Neuronal stem cell (in vitro differentiated cells): ENCODE results near the gene UTF1.

Experiments used
- DNase-seq: peaks from one replicate; pipeline ENCODE4 v3.0.0-alpha.2; 2013; ENCODE audit warnings: low spot score
- H2AFZ ChIP-seq: one replicate; pipeline ENCODE4 v1.6.1; 2013; ENCODE audit warnings: mild to moderate bottlenecking, low read length, inconsistent platforms
- H2AK5ac ChIP-seq: 2 replicates; pipeline ENCODE4 v1.6.1; 2013; ENCODE audit warnings: low read depth, mild to moderate bottlenecking, inconsistent platforms, low read length, moderate library complexity, mixed read lengths
- H2BK120ac ChIP-seq: 2 replicates; pipeline ENCODE4 v1.6.1; 2013; ENCODE audit warnings: low read depth, mild to moderate bottlenecking, inconsistent platforms, low read length, moderate library complexity, mixed read lengths
- H2BK12ac ChIP-seq: one replicate; pipeline ENCODE4 v1.6.1; 2013; ENCODE audit warnings: low read length, inconsistent platforms
- H2BK15ac ChIP-seq: 2 replicates; pipeline ENCODE4 v1.6.1; 2013; ENCODE audit warnings: mild to moderate bottlenecking, low read length, inconsistent platforms, mixed read lengths
- H2BK5ac ChIP-seq: one replicate; pipeline ENCODE4 v1.6.1; 2013; ENCODE audit warnings: inconsistent platforms, mild to moderate bottlenecking, low read length, moderate library complexity
- H3K14ac ChIP-seq: one replicate; pipeline ENCODE4 v1.6.1; 2013; ENCODE audit warnings: low read length, inconsistent platforms
- H3K18ac ChIP-seq: 2 replicates; pipeline ENCODE4 v1.6.1; 2013; ENCODE audit warnings: low read length, inconsistent platforms
- H3K23ac ChIP-seq: 2 replicates; pipeline ENCODE4 v1.6.1; 2013; ENCODE audit warnings: low read depth, mild to moderate bottlenecking, mixed read lengths, low read length, inconsistent platforms; ENCODE audit not compliant: poor library complexity
- H3K27ac ChIP-seq: replicated peaks from 3 replicates; pipeline ENCODE4 v1.5.1; 2013; ENCODE audit warnings: low read length, inconsistent platforms
- H3K27me3 ChIP-seq, 3 experiments: 2 replicates each; pipeline ENCODE4 v1.6.1; 2013; ENCODE audit warnings: low read length in 3 of 3, mild to moderate bottlenecking in 2 of 3, inconsistent platforms in 1 of 3, low read depth in 1 of 3, mixed read lengths in 1 of 3, moderate library complexity in 1 of 3; ENCODE audit not compliant: control insufficient read depth in 3 of 3, insufficient read depth in 3 of 3
- H3K36me3 ChIP-seq, 2 donors: replicated peaks in 1 of 2; 2 replicates each; pipeline ENCODE4 v1.6.1; 2013; ENCODE audit warnings: low read length in 2 of 2; ENCODE audit not compliant: control insufficient read depth in 2 of 2, insufficient read depth in 2 of 2
- H3K4ac ChIP-seq: 2 replicates; pipeline ENCODE4 v1.6.1; 2013; ENCODE audit warnings: inconsistent platforms, mild to moderate bottlenecking, low read length, moderate library complexity
- H3K4me1 ChIP-seq, 2 donors: 1 replicate in 1 of 2; 2 replicates in 1 of 2; pipeline ENCODE4 v1.6.1; 2013; ENCODE audit warnings: low read length in 2 of 2, low read depth in 1 of 2; ENCODE audit not compliant: control insufficient read depth in 2 of 2, insufficient read depth in 1 of 2
- H3K4me2 ChIP-seq: one replicate; pipeline ENCODE4 v1.6.1; 2013; ENCODE audit warnings: mild to moderate bottlenecking, low read length, inconsistent platforms; ENCODE audit not compliant: insufficient read depth, poor library complexity, severe bottlenecking
- H3K4me3 ChIP-seq, 2 donors: 2 replicates each; pipeline ENCODE4 v1.5.1; 2013; ENCODE audit warnings: low read length in 2 of 2, mild to moderate bottlenecking in 2 of 2, inconsistent platforms in 1 of 2, moderate library complexity in 1 of 2
- H3K79me1 ChIP-seq: one replicate; pipeline ENCODE4 v1.6.1; 2013; ENCODE audit warnings: low read depth, mild to moderate bottlenecking, inconsistent platforms, low read length, moderate library complexity
- H3K9ac ChIP-seq: one replicate; pipeline ENCODE4 v1.6.1; 2013; ENCODE audit warnings: mild to moderate bottlenecking, low read depth, low read length, inconsistent platforms; ENCODE audit not compliant: poor library complexity
- H3K9me3 ChIP-seq, 2 donors: replicated peaks in 1 of 2; 2 replicates each; pipeline versions ENCODE3 to v1.6.1; 2013; ENCODE audit warnings: low read length in 2 of 2, mild to moderate bottlenecking in 2 of 2, inconsistent platforms in 1 of 2, low read depth in 1 of 2, mixed read lengths in 1 of 2, moderate library complexity in 1 of 2; ENCODE audit not compliant: control insufficient read depth in 2 of 2, insufficient read depth in 1 of 2
- H4K8ac ChIP-seq: one replicate; pipeline ENCODE4 v1.6.1; 2013; ENCODE audit warnings: low read depth, mild to moderate bottlenecking, inconsistent platforms, low read length, moderate library complexity
- H4K91ac ChIP-seq: one replicate; pipeline ENCODE4 v1.6.1; 2013; ENCODE audit warnings: low read length, low read depth, mild to moderate bottlenecking, inconsistent platforms; ENCODE audit not compliant: poor library complexity
- WGBS, 2 donors: extraction: QIAGEN DNeasy Blood & Tissue Kit; methylation state at CpG; one replicate each; pipeline ENCODE4 v1.1.7; 2013; ENCODE audit warnings: missing lambda C conversion rate in 2 of 2, mixed read lengths in 1 of 2; ENCODE audit not compliant: insufficient read length in 2 of 2, insufficient replicate concordance in 1 of 2; ENCODE audit errors: extremely low coverage in 2 of 2; 5-methylcytosine and 5-hydroxymethylcytosine counted together

The UTF1 gene

GRCh38 chr10:133187906-133188681 lies 41.9 kb upstream of the UTF1 start:
- Histone ChIP-seq H3K9me3 (peaks cover 0 to 12% of the 10 kb centered on the region in 2 donors), H3K4ac (no peak overlapping the region), H3K27me3 (peaks cover 0 to 2% (median 0%) of the 10 kb centered on the region in 3 experiments), H2BK5ac (peak overlapping the region; percentile 53), H2AK5ac (peak overlapping the region; percentile 70), H2AFZ (no peak overlapping the region), H2BK120ac (no peak overlapping the region), H2BK12ac (no peak overlapping the region), H3K4me3 (peak overlapping the region in 1 of 2 donors; percentile 44), H3K18ac (peak overlapping the region; percentile 83), H3K79me1 (peaks cover 11% of the 10 kb centered on the region), H2BK15ac (no peak overlapping the region), H3K36me3 (peaks cover 0 to 10% of the 10 kb centered on the region in 2 donors), H3K14ac (no peak overlapping the region), H3K23ac (peak overlapping the region; percentile 80), H3K27ac (no peak overlapping the region), H4K8ac (peak overlapping the region; percentile 72), H3K9ac (peak overlapping the region; percentile 30), H3K4me2 (no peak overlapping the region), H4K91ac (no peak overlapping the region), H3K4me1 (peaks cover 5% of the 10 kb centered on the region in 2 donors)
- DNase-seq = no peak
- WGBS, 2 donors = no CpG with 5 or more reads among the region's 38 CpGs

DNA sequence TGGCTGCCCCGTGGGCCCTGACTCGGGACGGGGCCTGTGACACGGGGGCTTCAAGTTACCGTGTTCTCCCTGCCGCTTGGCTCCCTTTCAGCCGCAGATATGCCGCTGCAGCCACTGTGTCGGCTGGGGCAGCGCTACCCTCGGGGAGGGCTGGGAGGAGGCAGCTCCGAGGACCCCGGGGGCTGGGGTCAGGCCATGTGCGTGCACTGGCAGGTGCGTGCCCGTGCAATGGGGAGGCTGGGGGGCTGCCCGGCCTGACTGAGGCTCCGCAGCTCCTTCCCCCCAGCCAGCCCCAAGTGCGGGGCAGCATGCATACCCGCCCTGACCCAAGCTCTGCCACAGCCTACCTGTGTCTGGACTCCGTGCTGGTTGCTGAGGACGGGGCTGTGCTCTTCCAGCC lies 40.8 kb upstream of the UTF1 start:
- Histone ChIP-seq H4K91ac (no peak overlapping the region), H3K27ac (no peak overlapping the region), H3K9ac (no peak overlapping the region), H3K9me3 (peaks cover under 1 to 8% of the 10 kb centered on the region in 2 donors), H2BK12ac (no peak overlapping the region), H3K18ac (peak overlapping the region; percentile 80), H3K23ac (no peak overlapping the region), H2BK15ac (no peak overlapping the region), H3K4me3 (no peak overlapping the region), H3K14ac (peak overlapping the region; percentile 56), H2AFZ (no peak overlapping the region), H3K27me3 (peaks cover 0 to 8% (median 0%) of the 10 kb centered on the region in 3 experiments), H3K36me3 (peaks cover 0 to 5% of the 10 kb centered on the region in 2 donors), H3K4ac (no peak overlapping the region), H4K8ac (peak overlapping the region; percentile 72), H3K4me2 (no peak overlapping the region), H3K4me1 (peaks cover 5% of the 10 kb centered on the region in 2 donors), H3K79me1 (peaks cover 11% of the 10 kb centered on the region), H2BK5ac (peak overlapping the region; percentile 39), H2BK120ac (no peak overlapping the region), H2AK5ac (peak overlapping the region; percentile 43)
- no CpG with 5 or more reads among the region's 22 CpGs for WGBS, 2 donors
- DNase-seq = no peak

DNA sequence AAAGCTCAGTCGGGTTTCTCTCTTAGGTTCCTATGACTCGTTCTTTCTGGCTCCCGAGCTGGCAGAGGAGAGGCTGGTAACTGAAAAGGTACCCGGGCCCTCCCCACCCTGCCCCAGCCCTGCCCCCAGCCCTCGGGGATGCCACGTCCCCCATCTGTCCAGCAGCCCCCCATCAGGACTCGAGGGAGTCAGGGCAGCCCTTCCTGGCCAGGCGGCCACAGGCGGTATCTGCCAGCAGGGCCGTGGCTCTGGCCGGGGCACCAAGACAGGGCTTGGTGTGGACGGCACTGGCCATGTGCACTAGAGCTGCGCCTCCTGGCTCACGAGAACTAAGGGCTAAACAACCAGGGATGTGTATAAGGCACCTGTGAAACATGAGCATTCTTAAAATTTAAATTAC lies 40.3 kb upstream of the UTF1 start:
- no peak overlapping the region for H3K23ac ChIP-seq
- H2BK120ac ChIP-seq = no peak overlapping the region
- H3K27me3 ChIP-seq = peaks cover 0 to 8% (median 0%) of the 10 kb centered on the region in 3 experiments
- H3K9me3 ChIP-seq = peaks cover 3 to 7% of the 10 kb centered on the region in 2 donors
- no peak overlapping the region for H3K4me2 ChIP-seq
- no peak overlapping the region for H2BK12ac ChIP-seq
- H2AK5ac ChIP-seq = peak overlapping the region; percentile 43
- H3K18ac ChIP-seq = no peak overlapping the region
- WGBS, 2 donors = no CpG with 5 or more reads among the region's 14 CpGs
- no peak for DNase-seq
- no peak overlapping the region for H4K91ac ChIP-seq
- peaks cover 5% of the 10 kb centered on the region in 2 donors for H3K4me1 ChIP-seq
- H4K8ac ChIP-seq = no peak overlapping the region
- no peak overlapping the region for H2AFZ ChIP-seq
- H3K79me1 ChIP-seq = peaks cover 8% of the 10 kb centered on the region
- peak overlapping the region; percentile 82 for H3K14ac ChIP-seq
- peak overlapping the region; percentile 21 for H3K9ac ChIP-seq
- peaks cover 0 to 2% of the 10 kb centered on the region in 2 donors for H3K36me3 ChIP-seq
- no peak overlapping the region for H3K4ac ChIP-seq
- no peak overlapping the region for H2BK15ac ChIP-seq
- H2BK5ac ChIP-seq = peak overlapping the region; percentile 39
- no peak overlapping the region for H3K27ac ChIP-seq
- no peak overlapping the region for H3K4me3 ChIP-seq

GRCh38 chr10:133190225-133190624 lies 39.8 kb upstream of the UTF1 start:
- WGBS, 2 donors = no CpG with 5 or more reads among the region's 10 CpGs
- peaks cover 0 to 8% (median 0%) of the 10 kb centered on the region in 3 experiments for H3K27me3 ChIP-seq

More at GRCh38 chr10:133190225-133190624, 39.8 kb upstream of the UTF1 start:
- no peak overlapping the region for H2BK15ac ChIP-seq
- no peak for DNase-seq
- H3K14ac ChIP-seq = no peak overlapping the region
- H3K18ac ChIP-seq = no peak overlapping the region
- H2AFZ ChIP-seq = no peak overlapping the region
- no peak overlapping the region for H2BK12ac ChIP-seq
- no peak overlapping the region for H3K9ac ChIP-seq
- peaks cover 5% of the 10 kb centered on the region in 2 donors for H3K4me1 ChIP-seq
- no peak overlapping the region for H2AK5ac ChIP-seq
- H4K8ac ChIP-seq = no peak overlapping the region
- no peak overlapping the region for H3K4ac ChIP-seq
- H3K23ac ChIP-seq = no peak overlapping the region
- no peak overlapping the region for H3K4me3 ChIP-seq
- H3K36me3 ChIP-seq = peaks cover 0 to 2% of the 10 kb centered on the region in 2 donors
- no peak overlapping the region for H4K91ac ChIP-seq
- peaks cover 3 to 7% of the 10 kb centered on the region in 2 donors for H3K9me3 ChIP-seq
- no peak overlapping the region for H2BK5ac ChIP-seq
- H3K4me2 ChIP-seq = no peak overlapping the region
- peaks cover 6% of the 10 kb centered on the region for H3K79me1 ChIP-seq
- no peak overlapping the region for H2BK120ac ChIP-seq
- H3K27ac ChIP-seq = no peak overlapping the region
